ENCODE measurements around the gene HOXB2.

DNA sequence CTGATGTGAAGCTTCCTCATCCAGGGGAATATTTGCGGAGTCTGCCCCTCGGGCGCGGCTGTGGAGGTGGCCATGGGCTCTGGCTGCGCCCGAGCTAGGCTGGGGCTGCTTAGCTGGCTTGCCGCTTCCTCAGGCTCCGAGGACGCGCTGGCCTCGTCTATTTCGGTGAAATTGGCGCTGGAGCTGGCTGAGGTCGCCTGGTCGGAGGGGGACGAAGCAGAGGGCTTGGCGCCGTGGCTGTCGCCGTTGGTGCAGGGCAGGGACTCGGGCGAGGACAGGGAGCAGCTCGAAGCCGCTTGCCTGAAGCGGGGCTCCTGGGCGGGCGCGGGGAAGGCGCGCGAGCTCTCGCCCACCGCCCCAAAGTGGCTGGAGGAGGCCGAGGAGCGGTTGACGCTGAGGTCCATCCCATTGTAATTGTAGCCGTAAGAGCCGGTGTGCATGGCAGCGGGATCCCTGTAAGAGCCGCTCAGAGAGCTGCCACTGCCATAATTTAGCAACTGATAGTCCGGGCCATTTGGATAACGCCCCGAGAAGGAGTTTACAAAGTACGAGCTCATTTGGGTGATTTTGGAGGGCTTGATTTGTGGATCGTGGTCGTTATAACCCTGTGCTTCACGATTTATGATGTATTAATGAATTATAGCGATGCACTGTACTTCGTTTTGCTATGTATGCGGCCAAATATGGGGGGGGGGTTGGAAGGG, 48.4 kb upstream of the HOXB2 start, which contains the start of gene HOXB5:
- TF ChIP-seq, protein P1, sequence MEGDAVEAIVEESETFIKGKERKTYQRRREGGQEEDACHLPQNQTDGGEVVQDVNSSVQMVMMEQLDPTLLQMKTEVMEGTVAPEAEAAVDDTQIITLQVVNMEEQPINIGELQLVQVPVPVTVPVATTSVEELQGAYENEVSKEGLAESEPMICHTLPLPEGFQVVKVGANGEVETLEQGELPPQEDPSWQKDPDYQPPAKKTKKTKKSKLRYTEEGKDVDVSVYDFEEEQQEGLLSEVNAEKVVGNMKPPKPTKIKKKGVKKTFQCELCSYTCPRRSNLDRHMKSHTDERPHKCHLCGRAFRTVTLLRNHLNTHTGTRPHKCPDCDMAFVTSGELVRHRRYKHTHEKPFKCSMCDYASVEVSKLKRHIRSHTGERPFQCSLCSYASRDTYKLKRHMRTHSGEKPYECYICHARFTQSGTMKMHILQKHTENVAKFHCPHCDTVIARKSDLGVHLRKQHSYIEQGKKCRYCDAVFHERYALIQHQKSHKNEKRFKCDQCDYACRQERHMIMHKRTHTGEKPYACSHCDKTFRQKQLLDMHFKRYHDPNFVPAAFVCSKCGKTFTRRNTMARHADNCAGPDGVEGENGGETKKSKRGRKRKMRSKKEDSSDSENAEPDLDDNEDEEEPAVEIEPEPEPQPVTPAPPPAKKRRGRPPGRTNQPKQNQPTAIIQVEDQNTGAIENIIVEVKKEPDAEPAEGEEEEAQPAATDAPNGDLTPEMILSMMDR (IDR thresholded peaks at IDR 0.05; ENCODE audit: poor library complexity, severe bottlenecking), result no peak
- TF ChIP-seq TAF1 (IDR thresholded peaks at IDR 0.05; ENCODE audit: low read depth), result no peak
- no peak for TF ChIP-seq EP300 (conservative IDR thresholded peaks at IDR 0.05; ENCODE audit: poor library complexity, severe bottlenecking)
- TF ChIP-seq POLR2AphosphoS5 (IDR thresholded peaks at IDR 0.05), result no peak
